ENCODE results near the gene KRTAP5-11.
"Not testable (repeated sequence)": the region's sequence is repeated elsewhere in the genome, so short reads cannot be mapped to it uniquely, and the experiment has no call there.

KRTAP5-11 gene

GRCh38 chr11:71568704-71569349, 13.8 kb downstream of the KRTAP5-11 start:
- TF ChIP-seq EZH2phosphoT487 (IDR thresholded peaks at IDR 0.05; ENCODE audit: borderline replicate concordance) (no peak), CTCF (conservative IDR thresholded peaks at IDR 0.05; ENCODE audit: low read length) (no peak)
- Histone ChIP-seq H3K9me2 (replicated peaks; ENCODE audit: low read depth, low read length) (no peaks in the 10 kb centered on the region), H4K20me1 (ENCODE audit: insufficient read depth, low read length, poor library complexity, severe bottlenecking) (no peaks in the 10 kb centered on the region), H3K27me3 (ENCODE audit: insufficient read depth, low read length, poor library complexity, severe bottlenecking) (no peaks in the 10 kb centered on the region), H3K4me1 (ENCODE audit: insufficient read depth, low read length, poor library complexity, severe bottlenecking) (no peaks in the 10 kb centered on the region), H3K9me3 (ENCODE audit: insufficient read depth, low read depth, low read length) (no peaks in the 10 kb centered on the region), H2AFZ (ENCODE audit: low read length) (no peak overlapping the region), H3K4me2 (ENCODE audit: low read depth, low read length, poor library complexity, severe bottlenecking) (no peak overlapping the region), H3K9ac (ENCODE audit: low read depth, low read length, poor library complexity, severe bottlenecking) (no peak overlapping the region), H3F3A (ENCODE audit: low read depth) (no peaks in the 10 kb centered on the region), H3K79me2 (ENCODE audit: insufficient read depth, low read length) (no peaks in the 10 kb centered on the region), H3K36me3 (ENCODE audit: insufficient read depth, low read length) (no peaks in the 10 kb centered on the region), H3K4me3 (ENCODE audit: low read length, poor library complexity, severe bottlenecking) (no peak overlapping the region)

GRCh38 chr11:71567633-71568032, 15.0 kb downstream of the KRTAP5-11 start:
- not testable (repeated sequence) for H3K4me2 ChIP-seq (ENCODE audit: low read depth, low read length, poor library complexity, severe bottlenecking); H3K9ac ChIP-seq (ENCODE audit: low read depth, low read length, poor library complexity, severe bottlenecking); H3K4me3 ChIP-seq (ENCODE audit: low read length, poor library complexity, severe bottlenecking); H4K20me1 ChIP-seq (ENCODE audit: insufficient read depth, low read length, poor library complexity, severe bottlenecking); H3K9me3 ChIP-seq (ENCODE audit: insufficient read depth, low read depth, low read length); H3K4me1 ChIP-seq (ENCODE audit: insufficient read depth, low read length, poor library complexity, severe bottlenecking); H3F3A ChIP-seq (ENCODE audit: low read depth); H3K27me3 ChIP-seq (ENCODE audit: insufficient read depth, low read length, poor library complexity, severe bottlenecking); H3K79me2 ChIP-seq (ENCODE audit: insufficient read depth, low read length); H3K9me2 ChIP-seq (replicated peaks; ENCODE audit: low read depth, low read length); H3K36me3 ChIP-seq (ENCODE audit: insufficient read depth, low read length); H2AFZ ChIP-seq (ENCODE audit: low read length)

GRCh38 chr11:71566626-71567599, 15.8 kb downstream of the KRTAP5-11 start:
- not testable (repeated sequence) for H2AFZ ChIP-seq (ENCODE audit: low read length); H3K4me1 ChIP-seq (ENCODE audit: insufficient read depth, low read length, poor library complexity, severe bottlenecking); H3K9ac ChIP-seq (ENCODE audit: low read depth, low read length, poor library complexity, severe bottlenecking); H4K20me1 ChIP-seq (ENCODE audit: insufficient read depth, low read length, poor library complexity, severe bottlenecking); H3K4me3 ChIP-seq (ENCODE audit: low read length, poor library complexity, severe bottlenecking); H3K9me2 ChIP-seq (replicated peaks; ENCODE audit: low read depth, low read length); H3F3A ChIP-seq (ENCODE audit: low read depth); H3K79me2 ChIP-seq (ENCODE audit: insufficient read depth, low read length); H3K27me3 ChIP-seq (ENCODE audit: insufficient read depth, low read length, poor library complexity, severe bottlenecking); H3K36me3 ChIP-seq (ENCODE audit: insufficient read depth, low read length); H3K4me2 ChIP-seq (ENCODE audit: low read depth, low read length, poor library complexity, severe bottlenecking); H3K9me3 ChIP-seq (ENCODE audit: insufficient read depth, low read depth, low read length)

- TF ChIP-seq CTCF (conservative IDR thresholded peaks at IDR 0.05; ENCODE audit: low read length) (no peak), EZH2phosphoT487 (IDR thresholded peaks at IDR 0.05; ENCODE audit: borderline replicate concordance) (no peak)
Observed at GRCh38 chr11:71566081-71566620, 16.5 kb downstream of the KRTAP5-11 start.

More at GRCh38 chr11:71566081-71566620, 16.5 kb downstream of the KRTAP5-11 start:
- Histone ChIP-seq H3K27me3 (ENCODE audit: insufficient read depth, low read length, poor library complexity, severe bottlenecking) (no peaks in the 10 kb centered on the region), H4K20me1 (ENCODE audit: insufficient read depth, low read length, poor library complexity, severe bottlenecking) (no peaks in the 10 kb centered on the region), H3K9me2 (replicated peaks; ENCODE audit: low read depth, low read length) (no peaks in the 10 kb centered on the region), H3K9ac (ENCODE audit: low read depth, low read length, poor library complexity, severe bottlenecking) (no peak overlapping the region), H3K9me3 (ENCODE audit: insufficient read depth, low read depth, low read length) (no peaks in the 10 kb centered on the region), H3K4me2 (ENCODE audit: low read depth, low read length, poor library complexity, severe bottlenecking) (no peak overlapping the region), H2AFZ (ENCODE audit: low read length) (no peak overlapping the region), H3F3A (ENCODE audit: low read depth) (no peaks in the 10 kb centered on the region), H3K4me3 (ENCODE audit: low read length, poor library complexity, severe bottlenecking) (no peak overlapping the region), H3K79me2 (ENCODE audit: insufficient read depth, low read length) (no peaks in the 10 kb centered on the region), H3K4me1 (ENCODE audit: insufficient read depth, low read length, poor library complexity, severe bottlenecking) (no peaks in the 10 kb centered on the region), H3K36me3 (ENCODE audit: insufficient read depth, low read length) (no peaks in the 10 kb centered on the region)

Data from Loucy (cell line).